ENCODE results near the gene MISP. TPM values are rescaled to one million over a fixed set of nuclear protein-coding genes. Genes with fewer than 3 reads are reported as not detected.

Gene MISP
- total and polyA plus RNA-seq, 9 of the 15 experiments (the other 6 are each of a cell fraction or from before 2014, with no cell fraction given) = 0.04 to 0.29 (median 0.05) TPM; not detected in 5

DNA sequence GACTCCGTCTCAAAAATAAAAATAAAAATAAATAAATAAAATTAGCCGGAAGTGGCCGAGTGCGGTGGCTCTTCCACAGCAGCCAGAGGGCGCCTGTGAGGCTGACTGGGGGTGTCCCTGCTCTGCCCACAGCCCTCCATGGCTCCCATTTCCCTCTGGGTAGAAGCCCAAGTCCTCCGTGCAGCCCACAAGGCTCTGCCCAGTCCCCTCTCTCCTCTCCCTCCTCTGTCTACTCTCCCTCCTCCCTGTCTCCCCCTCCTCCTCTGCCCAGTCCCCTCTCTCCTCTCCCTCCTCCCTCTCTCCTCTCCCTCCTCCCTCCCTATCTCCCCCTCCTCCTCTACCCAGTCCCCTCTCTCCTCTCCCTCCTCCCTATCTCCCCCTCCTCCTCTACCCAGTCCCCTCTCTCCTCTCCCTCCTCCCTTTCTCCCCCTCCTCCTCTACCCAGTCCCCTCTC lies 20.4 kb downstream of the MISP start:
- Histone ChIP-seq H3K36me3 (ENCODE audit: control insufficient read depth, insufficient read depth, low read length) (no peaks in the 10 kb centered on the region), H3K4me3 (no peak overlapping the region), H2AFZ (ENCODE audit: low read depth, low read length) (peak overlapping the region; percentile 59; the same call in 1 of the 2 replicates), H3K27me3 (ENCODE audit: control insufficient read depth in 2 of 2, insufficient read depth in 2 of 2, low read length in 2 of 2) (no peaks in the 10 kb centered on the region), H3K4me2 (ENCODE audit: insufficient read depth, low read length) (no peak overlapping the region), H3K27ac (ENCODE audit: extremely low read depth, low read depth, low read length) (peak overlapping the region; percentile 30; the same call in 1 of the 3 replicates), H3K4me1 (replicated peaks in 1 of 2; ENCODE audit: control insufficient read depth in 2 of 2, insufficient read depth in 2 of 2, low read length in 2 of 2) (peaks cover 0 to 39% of the 10 kb centered on the region in 2 experiments; a peak in 3 of 5 replicates), H4K20me1 (replicated peaks; ENCODE audit: control insufficient read depth, insufficient read depth, low read length) (no peaks in the 10 kb centered on the region), H3K9ac (ENCODE audit: insufficient read depth in 1 of 2, low read depth in 2 of 2, low read length in 2 of 2) (no peak overlapping the region; a peak in 1 of 4 replicates), H3K9me3 (replicated peaks; ENCODE audit: control insufficient read depth, insufficient read depth, low read depth, low read length) (no peaks in the 10 kb centered on the region), H3K79me2 (ENCODE audit: control insufficient read depth, insufficient read depth, low read length) (no peaks in the 10 kb centered on the region), H3K9me1 (ENCODE audit: control insufficient read depth, insufficient read depth, low read length) (no peaks in the 10 kb centered on the region)
- ChIA-PET POLR2A (no interaction called here), CTCF (ENCODE audit: low intra/inter-chr PET ratio) (interaction anchor here (0.6 to 3.5 kb wide), 3 partner anchors 27 to 148 kb away, joined by 3 to 74 read pairs (median 3); partner anchors contain the start of gene KISS1R)
- in situ Hi-C loops (cut with MboI) (loop anchor here (25.0 kb wide), 1 partner anchor 466 kb away; the partner anchor contains the start of genes ATP5F1D, CBARP and MIDN), intact Hi-C loops (cut with micrococcal nuclease) (loop anchor here (1.0 to 5.0 kb wide), 3 partner anchors 28 to 211 kb away; partner anchors contain the start of gene WDR18)
- ATAC-seq = peak; percentile 92
- peak; percentile 72 to 84 (median 78) for DNase-seq (ENCODE audit: extremely low read depth in 1 of 4, low spot score in 3 of 4)
- BruUV-seq (replicated peaks) = no TSS peak
- FAIRE-seq = no peak
- WGBS (ENCODE audit: insufficient coverage, low coverage, missing lambda C conversion rate) = 0% methylated on average over 5 of the region's 6 CpGs
- TF ChIP-seq, protein P1, sequence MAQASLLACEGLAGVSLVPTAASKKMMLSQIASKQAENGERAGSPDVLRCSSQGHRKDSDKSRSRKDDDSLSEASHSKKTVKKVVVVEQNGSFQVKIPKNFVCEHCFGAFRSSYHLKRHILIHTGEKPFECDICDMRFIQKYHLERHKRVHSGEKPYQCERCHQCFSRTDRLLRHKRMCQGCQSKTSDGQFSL (CRISPR knock-in tag; IDR thresholded peaks at IDR 0.05) = peak; percentile 73; the same call in 1 of the 2 replicates
- TF ChIP-seq, protein P1 (tag; IDR thresholded peaks at IDR 0.05) = peak in 1 of 2 experiments; percentile 67; a peak in 1 of 4 replicates
- TF ChIP-seq VEZF1 (CRISPR knock-in tag; IDR thresholded peaks at IDR 0.05) (peak; percentile 70), SLC30A9 (CRISPR knock-in tag; IDR thresholded peaks at IDR 0.05) (no peak), HDAC2 (IDR thresholded peaks at IDR 0.05) (no peak), MTA2 (IDR thresholded peaks at IDR 0.05; ENCODE audit: low read depth) (0 out of 2 replicates have a peak, but pooled peaks have one; percentile 6), KDM2B (CRISPR knock-in tag; IDR thresholded peaks at IDR 0.05) (no peak), ATF1 (CRISPR knock-in tag; IDR thresholded peaks at IDR 0.05) (no peak), ATF1 (tag; IDR thresholded peaks at IDR 0.05) (no peak), TSHZ1 (CRISPR knock-in tag; IDR thresholded peaks at IDR 0.05) (no peak), MYNN (IDR thresholded peaks at IDR 0.05) (no peak), MYNN (CRISPR knock-in tag; IDR thresholded peaks at IDR 0.05) (no peak), CREBBP (IDR thresholded peaks at IDR 0.05; ENCODE audit: low read depth, low read length) (no peak), HMG20A (CRISPR knock-in tag; conservative IDR thresholded peaks at IDR 0.05) (no peak), ZNF561 (CRISPR knock-in tag; conservative IDR thresholded peaks at IDR 0.05) (no peak)
